Measurements from ENCODE around the gene KIAA1549. TPM values are rescaled to one million over a fixed set of nuclear protein-coding genes. Genes with fewer than 3 reads are reported as not detected.
"Not testable (repeated sequence)": the region's sequence is repeated elsewhere in the genome, so short reads cannot be mapped to it uniquely, and the experiment has no call there.

The KIAA1549 gene
- total RNA-seq, 1 donor from 2014 or later = 0.53 TPM

DNA sequence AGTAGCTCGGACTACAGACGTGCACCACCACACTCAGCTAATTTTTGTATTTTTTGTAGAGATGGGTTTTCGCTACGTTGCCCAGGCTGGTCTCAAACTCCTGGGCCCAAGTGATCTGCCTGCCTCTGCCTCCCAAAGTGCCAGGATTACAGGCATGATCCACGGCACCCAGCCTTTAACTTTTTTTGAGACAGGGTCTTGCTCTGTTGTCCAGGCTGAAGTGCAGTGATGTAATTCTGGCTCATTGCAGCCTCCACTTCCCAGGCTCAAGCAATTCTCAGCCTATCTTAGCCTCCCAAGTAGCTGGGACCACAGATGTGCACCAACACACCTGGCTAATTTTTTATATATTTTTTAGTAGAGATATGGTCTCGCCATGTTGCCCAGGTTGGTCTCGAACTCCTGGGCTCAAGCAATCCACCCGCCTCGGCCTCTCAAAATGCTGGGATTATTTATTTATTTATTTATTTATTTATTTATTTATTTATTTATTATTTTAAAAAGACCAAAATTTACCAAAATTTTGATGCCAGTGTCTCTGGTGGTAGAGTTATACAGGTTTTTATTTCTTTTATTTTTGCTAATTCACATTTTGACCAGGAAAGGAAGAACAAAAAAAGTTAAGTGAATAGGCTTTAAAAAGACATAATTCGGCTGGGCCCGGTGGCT lies 158.2 kb downstream of the KIAA1549 start:
- ATAC-seq (no peak), DNase-seq (ENCODE audit: low spot score) (no peak)

DNA sequence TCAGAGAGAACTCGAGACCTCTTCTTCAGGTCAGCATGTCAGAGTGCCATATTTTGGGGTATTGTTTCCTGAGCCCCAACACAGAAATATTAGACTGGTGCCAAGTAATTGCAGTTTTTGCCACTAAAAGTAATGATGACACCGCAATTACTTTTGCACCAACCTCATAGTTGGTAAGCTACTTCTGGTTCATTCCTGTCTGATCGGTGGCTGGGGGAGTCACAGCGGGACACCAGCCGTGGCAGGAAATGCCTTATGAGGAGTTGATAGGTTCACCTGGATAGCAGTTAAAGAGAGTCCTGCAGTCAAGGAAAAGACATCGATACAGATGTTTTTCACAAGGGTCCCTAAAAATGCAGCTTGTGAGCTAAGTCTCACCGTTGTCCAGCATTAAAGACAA lies 159.3 kb downstream of the KIAA1549 start:
- no peak for ATAC-seq

DNA sequence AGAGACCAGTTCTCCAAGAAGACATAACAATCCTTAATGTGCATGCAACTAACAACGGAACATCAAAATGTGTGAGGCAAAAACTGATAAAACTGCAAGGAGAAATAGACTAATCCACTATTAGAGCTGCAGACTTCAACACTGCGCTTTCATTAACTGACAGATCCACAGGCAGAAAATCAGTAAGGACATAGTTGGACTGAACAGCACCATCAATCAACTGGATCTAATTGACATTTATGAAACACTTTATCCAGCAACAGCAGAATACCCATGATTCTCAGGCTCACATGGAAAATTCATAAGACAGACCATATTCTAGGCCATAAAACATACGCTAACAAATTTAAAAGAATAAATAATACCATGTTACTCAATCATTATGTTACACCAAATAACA lies 161.6 kb downstream of the KIAA1549 start:
- DNase-seq (ENCODE audit: low spot score) = no peak
- no peak for ATAC-seq

More for the DNA sequence above, 159.3 kb downstream of the KIAA1549 start:
- DNase-seq (ENCODE audit: low spot score) = no peak

DNA sequence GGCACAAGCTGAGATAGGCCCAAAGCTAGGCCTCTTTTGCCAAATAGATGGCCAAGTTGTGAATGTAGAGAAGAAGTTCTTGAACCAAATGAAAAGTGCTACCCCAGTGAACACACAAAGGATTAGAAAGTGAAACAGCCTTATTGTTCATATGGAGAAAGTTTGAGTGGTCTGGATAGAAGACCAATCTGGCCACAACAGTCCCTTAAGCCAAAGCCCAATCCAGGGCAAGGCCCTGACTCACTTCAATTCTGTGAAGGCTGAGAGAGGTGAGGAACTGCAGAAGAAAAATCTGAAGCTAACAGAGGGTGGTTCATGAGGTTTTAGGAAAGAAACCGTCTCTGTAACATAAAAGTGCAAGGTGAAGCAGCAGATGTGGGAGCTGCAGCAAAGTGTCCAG lies 164.5 kb downstream of the KIAA1549 start:
- no peak for ATAC-seq
- DNase-seq (ENCODE audit: low spot score) = no peak

DNA sequence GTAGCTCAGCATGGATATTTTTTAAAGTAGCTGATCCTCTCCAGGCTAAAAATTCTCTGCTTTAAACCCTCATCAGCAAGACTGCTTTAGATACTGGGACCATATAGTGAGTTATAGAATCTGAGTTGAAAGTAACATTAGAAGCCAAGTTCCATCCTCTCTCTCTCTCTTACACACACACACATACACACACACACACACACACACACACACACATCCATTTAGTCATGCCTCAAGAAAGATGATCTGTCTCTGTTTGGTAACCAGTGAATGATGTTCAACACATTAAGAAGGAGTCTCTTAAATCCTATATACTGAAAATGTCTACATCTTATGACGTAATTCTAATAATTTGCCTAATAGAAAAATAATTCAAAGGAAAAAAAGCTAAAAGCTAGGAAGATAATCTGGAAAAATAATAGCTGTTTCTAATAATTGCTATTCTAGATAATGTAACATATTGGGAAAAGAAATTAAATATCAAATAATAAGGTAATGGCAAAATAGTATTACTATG lies 166.3 kb downstream of the KIAA1549 start:
- DNase-seq (ENCODE audit: low spot score) = no peak
- ATAC-seq = no peak

DNA sequence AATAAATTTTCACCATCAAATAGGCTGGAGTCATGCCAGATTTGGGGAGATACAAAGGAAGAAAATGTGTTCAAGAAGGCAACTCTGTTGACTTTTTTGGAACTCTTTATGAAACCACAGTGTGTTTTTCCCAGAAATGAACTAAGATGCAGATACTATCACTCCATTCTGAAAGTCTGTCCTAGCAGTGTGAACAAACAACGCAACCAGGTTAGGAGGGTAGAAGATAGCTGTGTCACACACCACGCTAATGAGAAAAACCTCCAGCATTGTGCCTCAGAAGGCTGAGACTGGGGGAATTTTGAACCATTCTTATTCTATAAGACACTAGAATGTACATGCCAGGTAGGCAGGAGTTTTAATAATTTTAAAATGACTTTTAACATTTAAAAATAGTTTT lies 167.2 kb downstream of the KIAA1549 start:
- DNase-seq (ENCODE audit: low spot score) (no peak), ATAC-seq (no peak)

DNA sequence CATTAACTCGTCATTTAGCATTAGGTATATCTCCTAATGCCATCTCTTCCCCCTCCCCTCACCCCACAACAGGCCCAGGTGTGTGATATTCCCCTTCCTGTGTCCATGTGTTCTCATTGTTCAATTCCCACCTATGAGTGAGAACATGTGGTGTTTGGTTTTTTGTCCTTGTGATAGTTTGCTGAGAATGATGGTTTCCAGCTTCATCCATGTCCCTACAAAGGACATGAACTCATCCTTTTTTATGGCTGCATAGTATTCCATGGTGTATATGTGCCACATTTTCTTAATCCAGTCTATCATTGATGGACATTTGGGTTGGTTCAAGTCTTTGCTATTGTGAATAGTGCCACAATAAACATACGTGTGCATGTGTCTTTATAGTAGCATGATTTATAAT lies 169.9 kb downstream of the KIAA1549 start:
- not testable (repeated sequence) for ATAC-seq

DNA sequence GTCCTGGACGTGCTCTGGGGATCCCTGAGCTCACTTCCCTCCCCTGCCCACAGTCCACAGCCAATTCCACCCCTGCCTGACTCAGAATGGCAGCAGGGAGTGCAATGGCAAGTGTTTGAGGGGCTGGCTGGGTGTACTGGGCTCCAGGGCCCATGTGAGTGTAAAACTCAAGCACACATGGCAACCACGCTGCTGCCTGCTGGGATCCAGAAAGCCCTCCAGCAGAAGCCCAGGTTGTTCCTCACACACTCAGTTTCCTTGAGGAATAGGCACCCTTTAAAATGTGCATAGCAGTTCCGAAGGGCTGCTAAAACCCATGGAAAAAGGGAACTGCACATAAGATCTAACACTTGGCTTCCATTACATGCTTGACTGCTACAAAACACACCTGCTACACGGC lies 171.8 kb downstream of the KIAA1549 start:
- no peak for ATAC-seq

More for the DNA sequence above, 169.9 kb downstream of the KIAA1549 start:
- DNase-seq (ENCODE audit: low spot score) = not testable (repeated sequence)

DNA sequence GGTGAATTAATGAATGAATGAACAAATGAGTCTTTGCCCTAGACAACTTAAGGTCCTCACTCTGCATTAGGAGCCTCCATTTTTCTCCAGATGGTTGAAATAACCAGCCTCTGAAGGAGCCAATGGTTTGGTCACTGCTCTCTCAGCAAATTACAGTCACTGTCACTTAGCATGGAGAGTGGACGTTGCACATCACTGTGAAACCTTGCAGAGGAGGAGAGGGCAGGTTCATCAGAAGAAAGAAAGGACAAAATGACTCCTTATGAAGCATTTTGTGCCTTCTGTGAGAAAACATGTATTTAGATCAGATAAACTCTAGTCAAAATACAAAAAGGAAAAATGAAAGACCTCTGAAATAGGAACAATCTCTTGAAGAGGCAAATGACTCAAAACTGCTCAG lies 176.6 kb downstream of the KIAA1549 start:
- ATAC-seq (no peak), DNase-seq (ENCODE audit: low spot score) (no peak)

More for the DNA sequence above, 171.8 kb downstream of the KIAA1549 start:
- DNase-seq (ENCODE audit: low spot score) = no peak

DNA sequence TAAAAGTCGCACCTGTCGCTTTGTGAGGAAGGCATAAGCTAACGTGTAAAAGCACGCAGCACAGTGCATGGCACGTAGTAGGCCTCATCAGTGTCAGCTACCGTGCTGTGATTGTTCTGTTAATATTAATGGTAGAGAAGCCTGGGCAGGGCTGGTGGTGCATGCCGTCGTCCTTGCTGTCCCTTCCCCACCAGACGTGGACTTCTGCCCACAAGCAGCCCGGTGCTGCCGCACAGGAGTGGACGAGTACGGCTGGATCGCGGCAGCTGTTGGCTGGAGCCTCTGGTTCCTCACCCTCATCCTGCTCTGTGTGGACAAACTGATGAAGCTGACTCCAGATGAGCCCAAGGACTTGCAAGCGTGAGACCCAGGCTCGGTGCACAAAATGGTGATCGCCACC lies 178.5 kb downstream of the KIAA1549 start:
- ATAC-seq (no peak), DNase-seq (ENCODE audit: low spot score) (no peak)

DNA sequence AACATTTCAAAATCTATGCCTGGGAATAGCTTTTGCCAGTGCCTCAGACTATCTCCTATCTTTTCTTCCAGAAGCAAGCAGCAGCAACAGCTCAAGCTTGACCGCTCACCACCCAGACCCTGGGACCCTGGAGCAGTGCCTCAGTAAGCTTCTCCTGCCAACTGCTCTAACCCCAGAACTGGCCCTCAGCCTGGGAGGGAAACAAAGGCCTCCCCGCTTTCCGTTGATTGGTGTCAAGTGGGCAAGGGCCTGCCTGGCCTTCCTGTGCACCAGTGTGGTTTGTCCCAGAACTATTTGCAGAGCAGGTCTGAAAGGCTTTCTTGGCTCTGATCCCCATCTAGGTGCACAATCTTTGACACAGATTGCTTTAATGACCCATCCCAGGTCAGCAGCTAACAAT lies 179.9 kb downstream of the KIAA1549 start:
- no peak for DNase-seq (ENCODE audit: low spot score)
- ATAC-seq = no peak

DNA sequence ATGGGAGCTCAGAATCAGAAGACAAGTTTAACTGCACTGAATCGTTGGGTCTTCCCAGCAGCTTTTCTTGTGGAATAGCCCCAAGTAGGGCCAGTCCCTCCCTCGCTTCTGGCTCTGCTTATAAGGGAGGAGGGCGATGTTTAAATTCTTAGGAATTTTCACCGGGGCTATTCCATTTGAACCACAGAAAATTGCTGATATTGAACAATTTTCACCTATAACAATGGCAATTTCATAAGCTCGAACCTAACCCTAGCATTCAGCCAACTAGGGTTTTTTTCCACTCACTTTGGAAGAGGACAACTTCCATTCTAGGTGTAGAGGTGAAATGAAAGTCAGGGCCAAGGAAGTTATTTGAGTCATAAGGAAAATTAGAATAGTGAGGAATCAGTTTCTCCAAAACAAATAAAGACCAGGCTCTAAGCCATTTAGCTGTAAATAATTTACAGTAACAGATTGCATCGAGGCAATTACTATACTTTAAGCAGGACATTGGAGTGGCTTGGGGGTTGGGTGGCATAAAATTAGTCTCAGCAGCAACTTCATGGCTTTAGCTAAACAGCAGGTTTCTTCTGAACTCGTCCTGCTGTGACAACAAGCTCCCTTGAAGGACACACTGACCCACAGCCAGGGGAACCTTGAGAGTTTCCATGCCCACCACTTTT lies 181.7 kb downstream of the KIAA1549 start:
- no peak for ATAC-seq
- no peak for DNase-seq (ENCODE audit: low spot score)

DNA sequence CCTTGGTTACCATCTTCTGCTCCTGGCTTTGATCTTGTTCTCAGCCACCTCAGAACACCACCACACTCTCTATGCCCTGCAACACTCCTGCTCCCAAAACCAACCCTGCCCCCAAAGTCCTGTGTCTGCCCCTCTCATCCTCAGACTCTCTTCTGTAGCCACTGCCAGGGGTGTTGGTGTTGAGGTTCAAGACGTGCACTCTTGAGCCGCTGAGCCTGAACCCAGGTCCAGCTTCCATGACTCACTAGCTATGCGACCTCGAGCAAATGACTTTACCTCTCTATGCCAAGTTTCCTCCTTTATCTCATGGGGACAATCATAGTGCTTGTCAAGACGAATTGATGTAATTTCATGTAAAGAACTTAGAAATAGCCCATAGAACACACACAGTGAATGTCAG lies 182.4 kb downstream of the KIAA1549 start:
- no peak for DNase-seq (ENCODE audit: low spot score)
- ATAC-seq = no peak

DNA sequence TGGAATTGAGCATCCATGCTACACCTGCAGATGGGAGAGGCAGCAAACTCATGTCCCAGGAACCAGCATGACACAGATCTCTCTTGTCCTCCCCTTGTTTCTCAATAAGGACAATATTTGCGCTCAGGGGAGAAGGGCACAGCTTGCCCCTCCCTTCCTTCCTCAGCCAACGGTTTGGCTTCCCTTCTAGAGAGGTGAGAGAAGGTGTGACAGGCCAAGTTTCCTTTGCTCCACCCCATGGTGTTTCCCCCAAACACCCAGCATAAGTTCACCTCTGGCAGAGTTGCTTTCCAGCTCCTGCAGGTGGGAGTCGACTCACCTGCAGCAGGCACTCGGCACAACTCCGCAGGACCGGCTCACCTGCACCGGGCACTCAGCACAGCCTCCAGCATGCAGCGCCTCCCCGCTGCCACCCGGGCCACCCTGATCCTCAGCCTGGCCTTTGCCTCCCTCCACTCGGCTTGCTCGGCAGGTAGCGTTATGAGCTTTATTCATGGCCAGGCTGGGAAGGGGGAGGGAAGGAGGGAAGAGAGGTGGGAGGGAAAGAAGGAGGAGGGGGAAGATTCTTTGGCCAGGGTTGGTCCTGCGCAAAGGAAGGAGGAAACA lies 183.4 kb downstream of the KIAA1549 start, which contains the start of the genes ATP6V0A4 and TMEM213:
Gene ATP6V0A4 (minus strand): TSS at position 482 of the 606 bp plus-strand sequence. CDS start 26,949 bp downstream, outside the sequence.
Gene TMEM213 (plus strand): TSS at position 280 of the 606 bp plus-strand sequence. CDS start 111 bp downstream, at position 391.
- no peak for DNase-seq (ENCODE audit: low spot score)
- no peak for ATAC-seq

DNA sequence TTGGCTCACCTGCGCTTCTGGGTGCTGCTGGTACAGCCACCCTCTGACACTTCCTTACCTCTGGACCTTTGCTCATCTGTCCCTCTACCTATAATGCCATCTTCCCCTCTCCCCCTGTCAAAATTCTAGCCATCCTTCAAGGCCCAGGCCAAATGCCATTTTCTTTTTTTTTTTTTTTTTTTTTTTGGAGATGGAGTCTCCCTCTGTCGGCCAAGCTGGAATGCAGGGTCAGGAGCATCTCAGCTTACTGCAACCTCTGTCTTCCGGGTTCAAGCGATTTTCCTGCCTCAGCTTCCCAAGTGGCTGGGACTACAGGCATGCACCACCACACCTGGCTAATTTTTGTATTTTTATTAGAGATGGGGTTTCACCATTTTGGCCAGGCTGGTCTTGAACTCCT lies 184.1 kb downstream of the KIAA1549 start:
- not testable (repeated sequence) for ATAC-seq; DNase-seq (ENCODE audit: low spot score)

DNA sequence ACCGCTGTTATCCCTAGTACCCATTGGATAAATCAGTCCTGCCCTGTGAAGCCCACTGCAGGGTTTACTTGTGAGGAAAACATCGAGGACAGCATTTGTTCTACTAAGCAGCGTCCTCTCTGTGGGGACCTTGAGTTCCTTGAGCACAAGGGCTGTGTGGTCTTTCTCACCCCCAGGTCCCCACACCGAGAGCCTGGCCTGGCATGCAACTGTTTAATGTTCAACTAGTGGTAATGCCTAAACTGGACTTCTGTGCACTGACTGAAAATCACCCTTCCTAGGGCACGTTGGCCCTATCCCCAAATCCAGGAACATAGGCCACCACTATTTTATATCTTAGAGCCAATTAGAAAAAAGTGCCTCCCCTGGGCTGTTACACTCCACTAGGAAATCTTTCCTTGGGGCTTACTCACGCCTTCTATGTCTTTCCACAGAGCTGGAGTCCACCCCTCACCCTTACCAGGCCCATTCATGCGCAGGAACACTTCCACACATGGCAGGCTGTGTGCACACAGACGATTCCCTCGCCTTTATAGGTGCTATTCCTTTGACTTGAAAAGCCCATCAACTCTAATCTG lies 185.1 kb downstream of the KIAA1549 start:
- ATAC-seq (no peak), DNase-seq (ENCODE audit: low spot score) (no peak)

DNA sequence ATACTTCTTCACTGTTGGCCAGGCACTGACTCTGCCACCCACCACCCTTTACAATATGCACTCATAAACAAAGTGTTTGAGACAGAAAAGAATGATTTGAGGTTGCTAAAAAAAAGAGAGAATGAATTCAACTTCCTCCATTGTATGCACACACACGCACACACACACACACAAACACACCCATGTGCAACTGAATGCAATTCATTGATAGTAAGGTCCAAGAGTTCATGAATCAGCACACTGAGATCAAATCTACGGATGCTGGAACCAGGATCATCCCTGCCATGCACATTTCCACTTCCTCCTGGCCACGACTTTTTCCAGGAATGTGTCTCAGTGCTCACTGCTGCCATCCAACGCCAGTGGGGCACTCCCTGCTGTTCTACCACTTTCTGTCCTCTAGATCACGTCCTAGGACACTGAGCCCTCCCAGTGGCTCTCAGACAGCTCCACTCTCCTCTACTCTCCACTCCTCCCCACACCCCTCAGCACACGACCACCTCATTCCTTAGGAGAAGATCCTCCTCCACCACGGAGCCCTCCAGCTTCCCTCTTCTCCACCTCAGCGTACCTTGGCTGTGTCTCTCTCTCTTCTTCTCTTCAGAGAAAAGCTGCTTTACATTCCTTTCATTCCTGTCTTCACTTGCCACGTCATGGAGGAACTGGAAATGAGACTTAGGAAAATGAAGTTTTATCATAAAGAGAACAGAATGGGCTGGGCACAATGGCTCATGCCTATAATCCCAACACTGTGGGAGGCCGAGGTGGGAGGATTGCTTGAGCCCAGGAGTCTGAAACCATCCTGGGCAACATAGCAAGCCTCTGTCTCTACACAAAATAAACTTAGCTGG lies 195.4 kb downstream of the KIAA1549 start:
- DNase-seq (ENCODE audit: low spot score) (no peak), ATAC-seq (no peak)

DNA sequence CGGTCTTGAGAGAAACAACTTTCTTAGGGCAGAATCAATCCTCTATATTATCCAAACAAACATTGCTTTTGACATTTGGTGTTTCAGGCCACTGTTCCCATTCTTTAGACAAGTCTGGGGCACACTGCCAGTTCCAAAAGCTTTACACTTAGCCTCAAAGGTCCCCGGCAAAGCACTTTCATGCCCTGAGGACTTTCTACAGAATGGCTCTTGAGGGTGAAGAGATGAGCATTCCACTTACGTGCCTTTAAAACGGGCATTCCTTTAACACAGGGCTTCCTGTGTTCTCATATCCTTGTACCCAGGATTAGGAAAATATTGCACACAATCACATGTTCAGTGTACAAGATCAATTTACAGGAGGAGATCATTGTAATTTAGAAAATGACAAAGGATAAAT lies 196.5 kb downstream of the KIAA1549 start:
- no peak for DNase-seq (ENCODE audit: low spot score)
- ATAC-seq = no peak

Measured in left lobe of liver (tissue), 2 donors.